Uterus (tissue), 2 donors: Measurements from ENCODE around the gene ARHGAP8.

ENCODE experiments used
- CTCF ChIP-seq, 4 experiments: fragments of 200-600 bp in 2 of 4; fragments of 450-650 bp in 2 of 4; sonication (generic) in 2 of 4; IDR thresholded peaks; one replicate each; pipeline ENCODE4 v1.5.1; 2016 to 2019; ENCODE audit warnings: antibody characterized with exemption in 4 of 4, mild to moderate bottlenecking in 2 of 4, moderate library complexity in 1 of 4
- POLR2A ChIP-seq, 2 donors: fragments of 450-650 bp; IDR thresholded peaks; one replicate each; pipeline ENCODE4 v1.6.1; 2016; ENCODE audit warnings: antibody characterized with exemption in 2 of 2, mild to moderate bottlenecking in 1 of 2, moderate library complexity in 1 of 2

DNA sequence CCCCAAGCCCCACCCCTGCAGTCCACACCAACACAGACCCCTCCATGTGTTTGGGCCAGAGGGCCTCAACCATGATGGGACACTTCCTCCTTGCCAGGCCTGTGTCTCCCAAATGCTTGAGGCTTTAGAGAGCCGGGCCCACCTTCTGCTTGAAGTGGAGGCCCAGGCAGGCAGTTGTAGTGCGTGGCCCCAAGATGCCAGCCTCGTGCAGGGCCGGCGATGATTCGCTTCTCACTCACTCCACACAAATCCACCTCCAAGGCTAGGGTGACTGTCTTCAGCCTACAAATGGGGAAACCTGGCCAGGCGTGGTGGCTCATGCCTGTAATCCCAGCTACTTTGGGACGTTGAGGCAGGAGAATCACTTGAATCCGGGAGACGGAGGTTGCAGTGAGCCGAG, 44.6 kb upstream of the ARHGAP8 start:
- TF ChIP-seq CTCF (IDR thresholded peaks at IDR 0.05) (no peak), POLR2A (IDR thresholded peaks at IDR 0.05) (no peak)
